HG03442 (cell line): ENCODE measurements around the gene TMC1.
A peak's percentile ranks its signal among the peaks of the same experiment; 100 is the strongest.
"Not testable (repeated sequence)": the region's sequence is repeated elsewhere in the genome, so short reads cannot be mapped to it uniquely, and the experiment has no call there.

ENCODE experiments used
- ATAC-seq: cut with Tn5 transposase; IDR thresholded peaks from one replicate; pipeline ENCODE4 v1.9.1; 2021; ENCODE audit warnings: mild to moderate bottlenecking, moderate library complexity; ENCODE audit not compliant: unreplicated experiment

Gene TMC1

DNA sequence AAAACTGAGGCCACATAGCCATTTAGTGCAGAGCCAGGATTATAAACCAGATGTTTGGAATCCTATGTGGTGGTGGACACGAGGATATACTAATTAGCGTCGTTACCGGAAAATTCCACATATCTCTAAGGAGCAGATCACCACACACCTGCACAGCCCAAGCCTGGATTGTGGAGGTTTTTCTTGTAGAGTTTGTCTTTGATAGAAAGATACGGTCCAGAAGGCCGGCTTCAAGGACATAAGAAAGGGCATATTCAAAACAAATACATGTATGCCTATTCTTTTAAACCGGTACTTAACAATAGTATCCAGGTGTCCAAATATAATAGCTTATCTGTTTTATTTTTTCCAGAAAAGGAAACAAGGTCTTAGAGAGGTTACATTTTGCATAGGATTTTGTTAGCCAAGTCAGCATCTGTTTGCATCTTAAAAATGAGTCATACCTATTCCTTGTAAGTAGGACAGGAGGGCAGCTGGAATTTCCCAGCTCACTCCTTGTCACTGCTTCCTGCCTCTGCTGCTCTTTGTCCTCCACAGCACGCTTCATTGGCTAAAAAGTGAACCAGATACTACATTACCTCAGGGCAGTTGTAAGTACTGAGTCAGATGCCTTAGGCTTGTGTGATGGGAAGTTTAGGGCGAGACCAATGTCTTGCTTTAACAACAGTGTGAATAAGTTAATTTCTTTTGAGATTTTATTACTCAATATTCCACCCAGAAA, 3.6 kb downstream of the TMC1 start:
- ATAC-seq: peak; percentile 37

DNA sequence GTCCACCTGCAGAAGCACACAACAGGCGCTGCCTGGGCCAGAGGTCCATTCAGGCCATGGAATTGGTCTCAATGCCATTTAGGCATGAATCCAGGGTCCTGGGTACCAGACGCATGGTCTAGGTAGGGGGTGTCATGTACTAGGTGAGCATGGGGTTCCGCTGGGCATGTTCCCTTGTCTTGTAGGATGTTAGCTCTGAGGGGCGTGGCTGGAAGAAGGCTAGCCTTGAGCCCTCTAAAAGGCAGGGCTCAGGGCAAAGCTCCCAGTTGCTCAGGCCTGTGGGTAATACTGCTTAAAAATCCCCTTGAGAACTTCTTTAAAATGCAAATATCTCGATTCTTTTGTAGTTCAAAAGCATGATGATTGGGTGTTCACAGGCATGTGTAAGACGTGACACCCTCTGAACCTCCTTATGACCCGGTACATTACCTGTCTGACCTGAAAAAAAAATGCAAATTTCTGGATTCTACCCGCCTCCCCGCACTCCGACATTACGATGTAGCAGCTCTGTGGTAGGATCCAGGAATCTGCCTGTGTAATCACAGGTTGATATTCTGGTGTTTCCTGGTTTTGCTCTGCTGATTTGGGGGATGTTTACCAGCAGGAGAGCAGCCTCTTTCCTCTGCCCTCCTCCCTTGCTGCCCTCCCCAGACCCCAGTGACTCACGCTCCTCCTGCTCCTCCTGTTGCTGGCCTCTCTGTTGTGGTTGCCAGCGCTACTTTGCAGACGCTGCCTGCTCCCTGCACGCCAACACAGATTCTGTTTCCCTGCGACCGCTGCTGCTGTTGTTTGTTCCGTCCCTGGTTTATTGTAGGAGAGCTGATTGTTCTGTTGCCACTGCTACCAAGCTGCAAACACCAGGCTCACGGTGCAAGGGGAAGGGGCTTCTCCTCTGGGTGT, 5.7 kb downstream of the TMC1 start:
- peak; percentile 84 for ATAC-seq

DNA sequence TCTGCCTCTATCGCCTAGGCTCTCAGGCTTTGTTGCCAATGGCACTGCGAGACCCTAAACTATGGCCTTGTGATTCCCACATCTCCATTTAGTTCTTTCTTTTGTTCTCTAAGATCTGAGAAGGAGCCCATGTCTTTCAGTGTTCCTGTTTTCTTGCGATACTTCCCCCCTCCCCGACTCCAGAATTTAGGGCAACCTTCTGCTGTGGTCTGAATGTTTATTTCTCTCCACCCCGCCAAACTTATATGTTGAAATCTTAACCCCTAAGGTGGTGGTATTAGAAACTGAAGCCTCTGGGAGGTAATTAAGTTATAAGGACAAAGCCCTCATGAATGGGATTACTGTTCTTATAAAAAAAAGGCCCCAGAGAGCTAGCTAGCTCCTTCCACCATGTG, 6.4 kb downstream of the TMC1 start:
- no peak for ATAC-seq

- ATAC-seq: no peak
These were observed 8.1 kb downstream of the TMC1 start for GRCh38 chr9:72529531-72529930.

GRCh38 chr9:72533322-72533721, 11.9 kb downstream of the TMC1 start:
- ATAC-seq: no peak

GRCh38 chr9:72534931-72535330, 13.5 kb downstream of the TMC1 start:
- ATAC-seq: no peak

DNA sequence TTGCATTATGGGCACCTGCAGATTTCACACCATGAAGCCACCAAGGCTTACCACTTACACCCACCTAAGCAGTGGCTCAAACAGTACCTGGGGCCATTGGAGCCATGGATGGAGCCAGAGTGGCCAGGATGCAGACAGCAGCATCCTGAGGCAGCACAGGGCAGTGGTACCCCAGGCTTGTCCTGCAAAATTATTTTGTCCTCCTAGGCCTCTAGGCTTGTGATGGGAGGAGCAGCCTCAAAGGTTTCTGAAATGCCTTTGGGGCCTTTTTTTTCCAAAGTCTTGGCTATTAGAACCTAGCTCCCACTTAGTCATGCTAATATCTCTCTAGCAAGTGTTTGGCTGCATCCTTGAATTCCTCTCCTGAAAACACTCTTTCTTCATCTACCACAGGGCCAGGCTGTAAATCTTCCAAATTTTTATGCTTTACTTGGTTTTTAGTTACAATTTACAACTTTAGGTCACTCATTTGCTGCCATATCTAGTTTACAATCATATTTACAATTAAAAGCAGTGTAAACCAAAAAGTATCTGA, 15.7 kb downstream of the TMC1 start:
- ATAC-seq: no peak

DNA sequence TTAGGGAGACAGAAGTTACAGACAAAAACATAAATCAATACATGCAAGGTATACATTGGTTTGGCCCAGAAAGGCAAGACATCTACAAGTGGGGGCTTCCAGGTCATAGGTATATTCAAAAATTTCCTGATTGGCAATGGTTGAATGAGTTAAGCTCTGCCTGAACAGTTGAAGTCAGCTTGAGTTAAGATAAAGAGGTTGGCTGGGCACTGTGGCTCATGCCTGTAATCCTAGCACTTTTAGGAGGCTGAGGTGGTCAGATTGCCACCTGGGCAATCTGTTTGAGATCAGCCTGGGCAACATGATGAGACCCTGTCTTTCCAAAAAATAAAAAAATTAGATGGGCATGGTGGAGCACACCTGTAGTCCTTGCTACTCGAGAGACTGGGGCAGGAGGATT, 16.3 kb downstream of the TMC1 start:
- ATAC-seq: no peak

- ATAC-seq: no peak
These were observed 17.7 kb downstream of the TMC1 start for GRCh38 chr9:72538921-72539702.

- no peak for ATAC-seq
These were observed 18.5 kb downstream of the TMC1 start for GRCh38 chr9:72539824-72540347.

- ATAC-seq: no peak
These were observed 19.0 kb downstream of the TMC1 start for GRCh38 chr9:72540348-72540873.

DNA sequence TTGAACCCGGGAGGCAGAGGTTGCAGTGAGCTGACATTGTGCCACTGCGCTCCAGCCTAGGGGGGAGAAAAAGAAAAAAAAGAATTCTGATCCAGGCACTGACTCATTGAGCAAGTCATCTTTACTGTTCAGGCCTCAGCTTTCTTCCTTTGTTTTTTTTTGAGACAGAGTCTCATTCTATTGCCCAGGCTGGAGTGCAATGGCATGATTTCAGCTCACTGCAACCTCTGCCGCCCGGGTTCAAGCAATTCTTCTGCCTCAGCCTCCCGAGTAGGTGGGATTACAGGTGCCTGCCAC, 21.1 kb downstream of the TMC1 start:
- not testable (repeated sequence) for ATAC-seq

- no peak for ATAC-seq
These were observed 21.5 kb downstream of the TMC1 start for GRCh38 chr9:72542917-72543316.

GRCh38 chr9:72551306-72551705, 29.9 kb downstream of the TMC1 start:
- no peak for ATAC-seq

DNA sequence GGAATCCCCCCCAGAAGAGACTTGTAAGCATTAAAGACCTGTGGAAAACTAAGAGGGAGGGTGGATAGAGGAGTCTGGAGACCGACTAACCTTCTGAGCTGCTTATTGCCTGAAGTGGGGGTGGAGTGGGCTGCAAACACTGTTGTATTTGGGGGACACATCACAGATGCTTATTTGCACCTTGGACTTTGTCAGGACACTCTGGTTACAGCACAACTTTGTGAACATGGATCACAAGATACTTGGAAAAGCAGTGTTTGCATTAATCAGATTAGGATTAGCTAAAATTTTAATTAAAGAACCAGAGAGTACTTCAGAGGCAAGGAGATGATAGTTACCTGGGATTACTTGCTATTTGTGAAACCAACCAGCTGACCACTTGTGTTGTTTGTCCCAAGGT, 30.9 kb downstream of the TMC1 start:
- no peak for ATAC-seq

DNA sequence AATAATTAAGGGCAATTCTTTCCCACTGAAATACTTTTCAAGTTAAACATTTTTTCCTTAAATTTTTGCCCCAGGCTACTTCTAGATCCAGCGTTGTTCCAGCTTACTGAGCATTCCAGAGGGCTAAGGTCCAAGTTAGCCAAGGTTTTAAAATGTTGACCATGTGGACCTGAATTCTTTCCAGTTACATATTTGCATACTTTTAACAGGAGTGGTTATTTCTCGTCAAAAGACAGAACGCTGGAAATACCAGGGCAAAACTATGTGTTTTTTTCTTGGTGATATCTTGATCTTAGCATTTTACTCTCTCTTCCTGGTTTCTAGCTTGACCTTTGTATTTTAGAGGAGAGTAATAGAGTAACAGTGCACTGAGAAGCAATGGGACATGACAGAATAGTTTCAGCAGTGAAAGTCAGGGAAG, 32.8 kb downstream of the TMC1 start:
- no peak for ATAC-seq

GRCh38 chr9:72557549-72557948, 36.1 kb downstream of the TMC1 start:
- ATAC-seq: no peak

- ATAC-seq: no peak
These were observed 38.7 kb downstream of the TMC1 start for GRCh38 chr9:72560086-72560485.

DNA sequence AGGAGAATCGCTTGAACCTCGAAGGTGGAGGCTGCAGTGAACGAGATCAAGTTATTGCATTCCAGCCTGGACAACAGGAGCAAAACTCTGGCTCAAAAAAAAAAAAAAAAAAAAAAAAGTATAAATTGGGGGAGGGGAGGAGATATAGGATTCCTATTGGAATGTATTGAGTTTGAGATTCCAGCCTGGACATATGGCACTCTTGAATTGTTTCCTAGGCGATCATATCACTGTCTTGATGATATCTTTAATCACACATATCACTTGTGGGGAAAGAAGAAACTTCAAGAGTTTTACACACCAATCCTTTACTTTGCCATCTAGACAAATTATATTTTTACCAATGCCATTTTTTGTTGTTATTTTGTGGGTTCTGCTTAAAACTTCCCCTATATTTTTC, 42.4 kb downstream of the TMC1 start:
- ATAC-seq: no peak

DNA sequence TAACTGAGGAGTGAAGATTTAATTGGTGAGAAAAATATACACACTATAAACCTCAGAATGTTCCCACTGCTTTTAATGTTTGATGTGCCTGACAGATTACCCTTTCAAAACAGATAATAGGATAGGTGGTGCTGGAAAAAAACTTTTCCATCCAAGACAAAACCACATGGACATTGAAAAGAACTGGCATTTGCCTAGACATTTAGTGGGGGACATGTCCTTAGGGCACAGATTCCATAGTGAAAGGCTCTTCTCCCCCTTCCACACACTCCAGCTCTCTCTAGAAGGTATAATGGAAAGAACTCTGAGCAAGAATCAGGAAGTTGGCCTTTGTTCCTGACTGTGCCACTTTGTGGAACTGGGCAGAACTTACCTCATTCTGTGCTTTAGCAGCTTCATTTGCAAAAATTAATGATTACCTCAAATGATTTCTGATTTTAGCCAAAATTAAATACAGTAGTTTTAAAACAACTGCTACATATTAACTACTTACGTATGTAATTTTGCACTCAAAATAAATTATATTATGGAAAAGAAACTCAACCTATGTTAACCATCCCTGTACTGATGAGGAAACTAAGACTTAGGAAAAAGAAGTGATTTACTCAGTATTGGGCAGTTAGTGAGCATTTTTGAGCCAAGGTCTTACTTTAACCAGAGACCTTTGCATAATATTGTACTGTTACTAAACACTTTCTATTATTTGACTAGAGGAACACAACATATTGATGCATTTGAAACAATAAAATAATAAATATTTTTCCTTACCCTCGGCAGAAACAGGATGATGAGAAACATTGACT, 43.3 kb downstream of the TMC1 start:
- no peak for ATAC-seq
